ENCODE measurements around the gene AIG1.
"Not testable (repeated sequence)": the region's sequence is repeated elsewhere in the genome, so short reads cannot be mapped to it uniquely, and the experiment has no call there.

The AIG1 gene

GRCh38 chr6:143241111-143241510, 180.4 kb downstream of the AIG1 start:
- no peak for DNase-seq

- DNase-seq, result no peak
These were observed 181.2 kb downstream of the AIG1 start for GRCh38 chr6:143241911-143242310.

- no peak for DNase-seq
These were observed 183.1 kb downstream of the AIG1 start for GRCh38 chr6:143243786-143244185.

- no peak for DNase-seq
These were observed 185.0 kb downstream of the AIG1 start for GRCh38 chr6:143245656-143246055.

GRCh38 chr6:143246166-143246775, 185.6 kb downstream of the AIG1 start:
- not testable (repeated sequence) for DNase-seq

- DNase-seq, result no peak
These were observed 186.9 kb downstream of the AIG1 start for GRCh38 chr6:143247586-143247985.

GRCh38 chr6:143248359-143248758, 187.7 kb downstream of the AIG1 start:
- DNase-seq, result no peak

GRCh38 chr6:143251288-143251687, 190.6 kb downstream of the AIG1 start:
- DNase-seq, result no peak

GRCh38 chr6:143252961-143253360, 192.3 kb downstream of the AIG1 start:
- no peak for DNase-seq

GRCh38 chr6:143253586-143253985, 192.9 kb downstream of the AIG1 start:
- no peak for DNase-seq

- DNase-seq, result no peak
These were observed 198.3 kb downstream of the AIG1 start for GRCh38 chr6:143258945-143259344.

GRCh38 chr6:143260857-143261256, 200.2 kb downstream of the AIG1 start:
- no peak for DNase-seq

GRCh38 chr6:143261899-143262436, 201.3 kb downstream of the AIG1 start:
- DNase-seq, result no peak

GRCh38 chr6:143262859-143263258, 202.2 kb downstream of the AIG1 start:
- no peak for DNase-seq

- no peak for DNase-seq
These were observed 203.7 kb downstream of the AIG1 start for GRCh38 chr6:143264379-143264778.

- no peak for DNase-seq
These were observed 204.5 kb downstream of the AIG1 start for GRCh38 chr6:143264986-143265764.

- DNase-seq, result no peak
These were observed 207.1 kb downstream of the AIG1 start for GRCh38 chr6:143267760-143268159.

GRCh38 chr6:143268439-143268838, 207.8 kb downstream of the AIG1 start:
- no peak for DNase-seq

GRCh38 chr6:143270026-143270425, 209.3 kb downstream of the AIG1 start:
- DNase-seq, result no peak

- DNase-seq, result peak; percentile 49
These were observed 210.3 kb downstream of the AIG1 start for GRCh38 chr6:143271024-143271423.

GRCh38 chr6:143276436-143276835, 215.7 kb downstream of the AIG1 start:
- no peak for DNase-seq

- no peak for DNase-seq
These were observed 218.7 kb downstream of the AIG1 start for GRCh38 chr6:143279385-143279784.

GRCh38 chr6:143283887-143284645, 223.4 kb downstream of the AIG1 start:
- DNase-seq, result no peak

Measured in left hindlimb (tissue), 1 donor.